ENCODE data around the gene PHACTR3. TPM values are rescaled to one million over a fixed set of nuclear protein-coding genes. Genes with fewer than 3 reads are reported as not detected.

The PHACTR3 gene
- total and polyA plus RNA-seq, 2 experiments from 2014 or later: 0.45 to 0.61 TPM

GRCh38 chr20:59788811-59789397 lies 184.6 kb downstream of the PHACTR3 start (continued):
- no peak for TF ChIP-seq STAT1 (IDR thresholded peaks at IDR 0.05; ENCODE audit: unreplicated experiment)
- no peak for TF ChIP-seq ZNF331 (CRISPR knock-in tag; IDR thresholded peaks at IDR 0.05; ENCODE audit: low read depth)
- TF ChIP-seq JUNB (IDR thresholded peaks at IDR 0.05; ENCODE audit: unreplicated experiment): no peak
- TF ChIP-seq ZNF114 (CRISPR knock-in tag; IDR thresholded peaks at IDR 0.05): no peak
- TF ChIP-seq EZH2 (IDR thresholded peaks at IDR 0.05; ENCODE audit: low read depth, unreplicated experiment): no peak
- TF ChIP-seq EZH2phosphoT487 (IDR thresholded peaks at IDR 0.05; ENCODE audit: unreplicated experiment): no peak
- TF ChIP-seq, protein P1, sequence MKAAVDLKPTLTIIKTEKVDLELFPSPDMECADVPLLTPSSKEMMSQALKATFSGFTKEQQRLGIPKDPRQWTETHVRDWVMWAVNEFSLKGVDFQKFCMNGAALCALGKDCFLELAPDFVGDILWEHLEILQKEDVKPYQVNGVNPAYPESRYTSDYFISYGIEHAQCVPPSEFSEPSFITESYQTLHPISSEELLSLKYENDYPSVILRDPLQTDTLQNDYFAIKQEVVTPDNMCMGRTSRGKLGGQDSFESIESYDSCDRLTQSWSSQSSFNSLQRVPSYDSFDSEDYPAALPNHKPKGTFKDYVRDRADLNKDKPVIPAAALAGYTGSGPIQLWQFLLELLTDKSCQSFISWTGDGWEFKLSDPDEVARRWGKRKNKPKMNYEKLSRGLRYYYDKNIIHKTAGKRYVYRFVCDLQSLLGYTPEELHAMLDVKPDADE (IDR thresholded peaks at IDR 0.05): no peak
- no peak for TF ChIP-seq POLR2AphosphoS5 (IDR thresholded peaks at IDR 0.05; ENCODE audit: low read depth)
- TF ChIP-seq CREB1 (CRISPR knock-in tag; IDR thresholded peaks at IDR 0.05; ENCODE audit: low read depth): no peak
- TF ChIP-seq REST (IDR thresholded peaks at IDR 0.05; ENCODE audit: unreplicated experiment): no peak
- TF ChIP-seq NANOG (IDR thresholded peaks at IDR 0.05; ENCODE audit: borderline replicate concordance): no peak

DNA sequence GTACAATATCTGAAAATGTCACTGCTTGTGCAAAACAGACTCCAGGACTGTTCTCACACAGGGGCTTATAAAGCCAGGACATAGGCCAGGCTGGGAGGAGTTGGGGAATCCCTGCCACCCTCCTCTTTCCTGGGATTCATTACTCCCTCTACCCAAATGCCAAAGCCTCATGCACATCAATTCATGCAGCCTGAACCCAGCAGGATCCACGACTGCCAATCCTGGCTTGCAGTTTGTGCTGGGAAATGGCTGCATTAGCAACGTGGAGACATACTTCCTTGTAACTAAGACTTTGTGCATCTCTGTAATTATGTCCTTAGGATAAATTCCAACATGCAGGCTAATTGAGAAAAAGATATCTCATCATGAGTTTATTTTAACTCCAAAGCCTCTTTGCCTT lies 185.3 kb downstream of the PHACTR3 start:
- DNase-seq (ENCODE audit: low spot score) (no peak), ATAC-seq (no peak)
- Mint-ChIP-seq H3K36me3 (ENCODE audit: low read depth) (no peaks in the 10 kb centered on the region), H3K27me3 (ENCODE audit: insufficient read depth, low read depth, poor library complexity) (peaks cover 5% of the 10 kb centered on the region), H3K27ac (no peak overlapping the region), H3K9me3 (peaks cover 12% of the 10 kb centered on the region), H3K4me1 (peaks cover 2% of the 10 kb centered on the region; the same call in 1 of the 3 replicates), H3K4me3 (no peak overlapping the region)
- Histone ChIP-seq H3K9me2 (ENCODE audit: insufficient read depth) (no peaks in the 10 kb centered on the region), H3K4me1 (ENCODE audit: insufficient read depth) (no peaks in the 10 kb centered on the region), H3K4me2 (no peak overlapping the region), H3F3A (replicated peaks; ENCODE audit: low read depth) (no peaks in the 10 kb centered on the region), H3K79me2 (replicated peaks; ENCODE audit: insufficient read depth) (no peaks in the 10 kb centered on the region), H3K36me3 (ENCODE audit: insufficient read depth) (no peaks in the 10 kb centered on the region), H2AFZ (no peak overlapping the region), H3K27ac (ENCODE audit: low read depth) (no peak overlapping the region), H4K20me1 (replicated peaks; ENCODE audit: insufficient read depth) (no peaks in the 10 kb centered on the region), H3K4me3 (no peak overlapping the region), H3K27me3 (ENCODE audit: insufficient read depth) (no peaks in the 10 kb centered on the region)
- TF ChIP-seq STAT1 (IDR thresholded peaks at IDR 0.05; ENCODE audit: unreplicated experiment): no peak
- TF ChIP-seq EZH2phosphoT487 (IDR thresholded peaks at IDR 0.05; ENCODE audit: unreplicated experiment): no peak
- no peak for TF ChIP-seq EZH2 (IDR thresholded peaks at IDR 0.05; ENCODE audit: low read depth, unreplicated experiment)
- TF ChIP-seq, protein P2, sequence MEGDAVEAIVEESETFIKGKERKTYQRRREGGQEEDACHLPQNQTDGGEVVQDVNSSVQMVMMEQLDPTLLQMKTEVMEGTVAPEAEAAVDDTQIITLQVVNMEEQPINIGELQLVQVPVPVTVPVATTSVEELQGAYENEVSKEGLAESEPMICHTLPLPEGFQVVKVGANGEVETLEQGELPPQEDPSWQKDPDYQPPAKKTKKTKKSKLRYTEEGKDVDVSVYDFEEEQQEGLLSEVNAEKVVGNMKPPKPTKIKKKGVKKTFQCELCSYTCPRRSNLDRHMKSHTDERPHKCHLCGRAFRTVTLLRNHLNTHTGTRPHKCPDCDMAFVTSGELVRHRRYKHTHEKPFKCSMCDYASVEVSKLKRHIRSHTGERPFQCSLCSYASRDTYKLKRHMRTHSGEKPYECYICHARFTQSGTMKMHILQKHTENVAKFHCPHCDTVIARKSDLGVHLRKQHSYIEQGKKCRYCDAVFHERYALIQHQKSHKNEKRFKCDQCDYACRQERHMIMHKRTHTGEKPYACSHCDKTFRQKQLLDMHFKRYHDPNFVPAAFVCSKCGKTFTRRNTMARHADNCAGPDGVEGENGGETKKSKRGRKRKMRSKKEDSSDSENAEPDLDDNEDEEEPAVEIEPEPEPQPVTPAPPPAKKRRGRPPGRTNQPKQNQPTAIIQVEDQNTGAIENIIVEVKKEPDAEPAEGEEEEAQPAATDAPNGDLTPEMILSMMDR (conservative IDR thresholded peaks at IDR 0.05; ENCODE audit: low read depth in 2 of 2): no peak
- TF ChIP-seq, protein P1 (IDR thresholded peaks at IDR 0.05): no peak
- no peak for TF ChIP-seq ZNF331 (CRISPR knock-in tag; IDR thresholded peaks at IDR 0.05; ENCODE audit: low read depth)
- TF ChIP-seq ZNF114 (CRISPR knock-in tag; IDR thresholded peaks at IDR 0.05): no peak
- no peak for TF ChIP-seq NANOG (IDR thresholded peaks at IDR 0.05; ENCODE audit: borderline replicate concordance)
- no peak for TF ChIP-seq CREB1 (CRISPR knock-in tag; IDR thresholded peaks at IDR 0.05; ENCODE audit: low read depth)
- no peak for TF ChIP-seq JUNB (IDR thresholded peaks at IDR 0.05; ENCODE audit: unreplicated experiment)
- no peak for TF ChIP-seq REST (IDR thresholded peaks at IDR 0.05; ENCODE audit: unreplicated experiment)
- no peak for TF ChIP-seq POLR2AphosphoS5 (IDR thresholded peaks at IDR 0.05; ENCODE audit: low read depth)
